Activated CD4-positive, alpha-beta T cell treated with anti-CD3 and anti-CD28 coated beads, Interleukin-2, Interleukin-6, amounts not matched to agents 100 ng/mL and 50 ng/mL, durations not matched to agents 16 hours and 8 hours (primary cell): ENCODE results near the gene SLCO2B1.

Experiments
- DNase-seq: peaks from one replicate; pipeline ENCODE4 v3.0.0-alpha.2; 2020

Gene SLCO2B1

GRCh38 chr11:75195167-75195962 is 44.5 kb downstream of the SLCO2B1 start:
- no peak for DNase-seq

- DNase-seq: no peak
Observed at GRCh38 chr11:75196426-75196825, 45.5 kb downstream of the SLCO2B1 start.

GRCh38 chr11:75197512-75198277 is 46.8 kb downstream of the SLCO2B1 start:
- DNase-seq: no peak

GRCh38 chr11:75198278-75198973 is 47.5 kb downstream of the SLCO2B1 start:
- DNase-seq: no peak

GRCh38 chr11:75199412-75199955 is 48.6 kb downstream of the SLCO2B1 start:
- DNase-seq: no peak

- no peak for DNase-seq
Observed at GRCh38 chr11:75200051-75200450, 49.1 kb downstream of the SLCO2B1 start.

- DNase-seq: no peak
Observed at GRCh38 chr11:75200531-75200930, 49.6 kb downstream of the SLCO2B1 start.

- DNase-seq: no peak
Observed at GRCh38 chr11:75201771-75202170, 50.9 kb downstream of the SLCO2B1 start.

- no peak for DNase-seq
Observed at GRCh38 chr11:75202195-75202594, 51.3 kb downstream of the SLCO2B1 start.

GRCh38 chr11:75203138-75203537 is 52.2 kb downstream of the SLCO2B1 start:
- DNase-seq: no peak

GRCh38 chr11:75203641-75204011 is 52.7 kb downstream of the SLCO2B1 start:
- no peak for DNase-seq

GRCh38 chr11:75204012-75204674 is 53.2 kb downstream of the SLCO2B1 start:
- no peak for DNase-seq

- DNase-seq: peak; percentile 89
Observed at GRCh38 chr11:75204685-75205563, 54.0 kb downstream of the SLCO2B1 start.

- DNase-seq: no peak
Observed at GRCh38 chr11:75205564-75206020, 54.7 kb downstream of the SLCO2B1 start.

GRCh38 chr11:75208446-75208845 is 57.5 kb downstream of the SLCO2B1 start:
- no peak for DNase-seq

GRCh38 chr11:75212411-75212810 is 61.5 kb downstream of the SLCO2B1 start:
- no peak for DNase-seq

- peak; percentile 80 for DNase-seq
Observed at GRCh38 chr11:75214411-75214821, 63.5 kb downstream of the SLCO2B1 start.

GRCh38 chr11:75214843-75215242 is 63.9 kb downstream of the SLCO2B1 start:
- DNase-seq: no peak

GRCh38 chr11:75219869-75220268 is 69.0 kb downstream of the SLCO2B1 start:
- no peak for DNase-seq

GRCh38 chr11:75223954-75224643 is 73.2 kb downstream of the SLCO2B1 start:
- DNase-seq: no peak

GRCh38 chr11:75225794-75226193 is 74.9 kb downstream of the SLCO2B1 start:
- no peak for DNase-seq
